HEK293T (cell line): Measurements from ENCODE around the gene PI4KA.

Experiments
- CTBP1 ChIP-seq: fragments of 450-650 bp; IDR thresholded peaks from 2 replicates; pipeline ENCODE4 v1.6.1; 2016; ENCODE audit warnings: borderline replicate concordance
- FOXK2 ChIP-seq: fragments of 450-650 bp; IDR thresholded peaks from 2 replicates; pipeline ENCODE4 v1.6.1; 2016; ENCODE audit warnings: mild to moderate bottlenecking
- L3MBTL2 ChIP-seq: fragments of 450-650 bp; conservative IDR thresholded peaks from 2 replicates; pipeline ENCODE4 v1.6.1; 2016; ENCODE audit warnings: mild to moderate bottlenecking
- PKNOX1 ChIP-seq: fragments of 450-650 bp; IDR thresholded peaks from 2 replicates; pipeline ENCODE4 v1.6.1; 2016
- SP1 ChIP-seq: fragments of 450-650 bp; IDR thresholded peaks from 2 replicates; pipeline ENCODE4 v1.6.1; 2017
- SUZ12 ChIP-seq: fragments of 450-650 bp; IDR thresholded peaks from 2 replicates; pipeline ENCODE4 v1.6.1; 2016; ENCODE audit warnings: mild to moderate bottlenecking
- TARDBP ChIP-seq: fragments of 450-650 bp; IDR thresholded peaks from 2 replicates; pipeline ENCODE4 v1.6.1; 2016
- ZNF384 ChIP-seq: fragments of 450-650 bp; IDR thresholded peaks from 2 replicates; pipeline ENCODE4 v1.6.1; 2016

GRCh38 chr22:20747223-20747622 lies 111.4 kb downstream of the PI4KA start:
- no peak for TF ChIP-seq TARDBP
- no peak for TF ChIP-seq CTBP1
- TF ChIP-seq SP1, result no peak
- TF ChIP-seq SUZ12, result no peak
- TF ChIP-seq ZNF384, result no peak
- no peak for TF ChIP-seq PKNOX1
- TF ChIP-seq L3MBTL2, result no peak
- TF ChIP-seq FOXK2, result no peak
